GM18502 (cell line): ENCODE results near the gene SLC47A2.
A peak's percentile ranks its signal among the peaks of the same experiment; 100 is the strongest.

Source experiments
- ATAC-seq: cut with Tn5 transposase; IDR thresholded peaks from one replicate; pipeline ENCODE4 v1.9.1; 2021; ENCODE audit warnings: mild to moderate bottlenecking; ENCODE audit not compliant: unreplicated experiment, poor library complexity

SLC47A2 gene

DNA sequence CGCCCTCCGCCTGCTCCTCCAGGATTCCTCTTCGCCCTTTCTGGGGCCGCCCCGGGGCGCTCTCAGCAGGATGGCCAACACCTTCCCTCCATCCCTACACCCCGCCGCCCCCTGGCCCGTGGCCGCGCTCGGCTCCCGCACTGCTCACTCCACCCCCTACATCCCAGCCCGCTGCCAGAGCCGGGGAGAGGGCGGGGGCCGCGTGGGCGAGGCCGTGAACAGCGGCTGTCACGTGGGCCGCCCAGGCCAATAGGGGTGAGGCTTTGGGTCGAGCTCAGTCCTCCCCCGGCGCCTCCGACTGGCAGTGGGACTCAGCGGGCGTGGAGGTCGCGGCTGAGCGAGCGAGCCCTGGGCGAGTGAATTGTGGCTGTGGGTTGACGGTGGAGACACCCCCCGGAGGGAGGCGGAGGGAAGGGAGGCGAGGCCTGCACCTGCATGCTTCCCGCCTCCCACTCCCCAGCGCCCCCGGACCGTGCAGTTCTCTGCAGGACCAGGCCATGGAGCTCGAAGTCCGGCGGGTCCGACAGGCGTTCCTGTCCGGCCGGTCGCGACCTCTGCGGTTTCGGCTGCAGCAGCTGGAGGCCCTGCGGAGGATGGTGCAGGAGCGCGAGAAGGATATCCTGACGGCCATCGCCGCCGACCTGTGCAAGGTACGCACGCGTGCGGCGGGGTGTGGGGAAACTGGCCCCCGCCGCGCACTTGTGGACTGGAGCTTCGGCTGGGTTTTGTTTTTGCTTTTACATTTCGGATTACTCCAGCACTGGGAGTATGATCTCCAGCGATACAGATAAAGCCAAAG lies 67.7 kb downstream of the SLC47A2 start, which contains the start of gene ALDH3A2:
Gene ALDH3A2, plus strand, starts transcription at position 277 of the 799 bp plus-strand sequence. Its CDS starts 221 bp downstream, at position 498.
- ATAC-seq = peak; percentile 92

DNA sequence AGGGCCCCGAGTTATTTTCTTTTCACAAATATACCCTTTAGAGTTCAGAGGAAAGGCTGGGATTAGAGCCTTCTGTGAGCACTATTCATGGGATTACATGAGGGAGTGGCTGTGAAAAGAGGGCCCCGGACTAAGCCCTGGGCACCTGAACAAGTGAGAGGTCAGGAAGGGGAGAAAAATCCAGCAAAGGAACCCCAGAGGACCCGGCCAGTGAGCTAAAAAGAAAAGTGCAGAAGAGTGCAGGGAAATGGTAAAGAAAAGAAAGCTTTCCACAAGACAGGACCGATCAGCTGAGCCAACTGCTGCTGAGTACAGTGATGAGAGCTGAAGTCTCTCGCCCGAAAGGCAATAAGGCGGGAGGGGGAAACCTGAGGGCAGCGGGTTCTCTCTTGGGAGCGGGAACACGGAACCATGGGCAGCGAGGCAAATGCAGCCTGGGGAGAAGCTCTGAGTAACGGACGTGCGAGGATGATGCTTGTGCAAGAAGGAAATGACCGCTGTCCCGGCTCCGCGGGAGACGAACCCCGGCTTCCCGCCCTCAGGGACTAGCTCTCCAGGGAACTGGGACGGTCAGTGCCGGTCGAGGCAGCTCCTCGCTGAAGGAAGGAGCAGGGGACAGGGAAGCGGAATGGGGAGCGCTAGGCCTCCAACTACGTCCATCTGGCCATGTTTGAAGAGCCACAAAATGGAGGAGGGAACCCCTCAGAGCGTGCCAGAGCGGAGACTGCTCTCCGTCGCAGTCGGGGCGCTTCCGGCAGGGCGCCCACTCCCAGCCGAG lies 68.5 kb downstream of the SLC47A2 start:
- ATAC-seq = peak; percentile 31

DNA sequence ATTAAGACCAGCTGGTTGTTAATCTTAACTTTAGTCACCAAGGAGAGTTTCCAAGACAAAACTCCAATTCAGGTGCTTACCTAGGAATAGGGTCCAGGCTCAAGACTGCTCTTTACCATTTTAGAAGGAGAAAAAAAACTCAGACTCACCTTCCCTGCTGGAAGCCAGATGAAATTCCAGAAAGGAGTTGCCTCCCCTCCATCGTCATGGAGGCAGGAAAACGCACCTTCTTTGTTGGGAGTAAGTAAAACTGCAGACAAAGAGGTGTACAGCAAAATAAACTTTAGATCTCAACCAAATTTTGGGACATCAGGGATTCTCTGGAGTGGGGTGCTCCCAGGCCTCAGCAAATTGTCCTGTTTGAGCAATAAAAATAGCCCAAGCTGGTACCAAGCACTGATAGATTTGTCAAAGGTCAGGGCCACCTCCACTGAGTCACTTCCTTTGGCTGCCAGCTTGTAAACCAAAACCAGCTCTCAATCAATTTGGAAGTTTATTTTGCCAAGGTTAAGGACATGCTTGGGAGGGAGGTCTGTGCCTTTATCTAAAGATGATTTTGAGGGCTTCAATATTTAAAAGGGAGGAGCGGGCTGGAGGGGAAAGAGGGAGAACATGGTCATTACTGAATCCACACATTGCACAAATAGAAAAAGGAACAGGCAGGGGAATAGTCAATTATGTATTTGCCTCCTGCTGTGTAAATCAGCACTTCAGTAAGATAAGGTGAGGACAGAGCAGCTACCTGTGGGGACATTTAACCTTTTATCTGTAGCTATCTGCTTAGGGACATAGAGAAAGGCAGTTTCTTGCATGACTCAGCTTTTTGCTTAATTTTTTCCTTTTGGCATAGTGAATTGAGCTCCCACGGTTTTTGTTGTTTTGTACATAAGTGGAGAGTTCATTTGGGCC lies 69.3 kb downstream of the SLC47A2 start:
- ATAC-seq = no peak

DNA sequence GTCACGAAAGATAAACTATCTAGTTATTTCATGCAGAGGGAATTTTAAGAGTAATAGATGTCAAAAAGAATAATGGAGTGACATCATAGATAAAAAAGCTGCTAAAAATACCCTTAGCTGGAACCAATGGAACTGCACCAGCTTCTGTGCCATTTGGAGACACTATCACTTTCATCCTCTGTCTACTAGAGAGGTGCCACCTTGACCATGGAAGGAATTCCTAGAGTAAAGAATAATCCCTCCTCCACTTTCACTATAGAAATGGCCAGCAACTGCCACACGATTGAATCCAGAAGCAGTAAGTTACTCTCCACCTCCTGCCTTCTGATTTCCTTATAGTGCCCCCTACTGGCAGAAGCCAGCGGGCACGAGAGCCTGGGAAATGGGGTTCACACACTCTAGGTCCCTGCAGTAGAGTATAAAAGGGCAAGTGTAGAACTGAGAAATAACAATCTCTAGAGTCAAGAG lies 70.6 kb downstream of the SLC47A2 start:
- no peak for ATAC-seq

DNA sequence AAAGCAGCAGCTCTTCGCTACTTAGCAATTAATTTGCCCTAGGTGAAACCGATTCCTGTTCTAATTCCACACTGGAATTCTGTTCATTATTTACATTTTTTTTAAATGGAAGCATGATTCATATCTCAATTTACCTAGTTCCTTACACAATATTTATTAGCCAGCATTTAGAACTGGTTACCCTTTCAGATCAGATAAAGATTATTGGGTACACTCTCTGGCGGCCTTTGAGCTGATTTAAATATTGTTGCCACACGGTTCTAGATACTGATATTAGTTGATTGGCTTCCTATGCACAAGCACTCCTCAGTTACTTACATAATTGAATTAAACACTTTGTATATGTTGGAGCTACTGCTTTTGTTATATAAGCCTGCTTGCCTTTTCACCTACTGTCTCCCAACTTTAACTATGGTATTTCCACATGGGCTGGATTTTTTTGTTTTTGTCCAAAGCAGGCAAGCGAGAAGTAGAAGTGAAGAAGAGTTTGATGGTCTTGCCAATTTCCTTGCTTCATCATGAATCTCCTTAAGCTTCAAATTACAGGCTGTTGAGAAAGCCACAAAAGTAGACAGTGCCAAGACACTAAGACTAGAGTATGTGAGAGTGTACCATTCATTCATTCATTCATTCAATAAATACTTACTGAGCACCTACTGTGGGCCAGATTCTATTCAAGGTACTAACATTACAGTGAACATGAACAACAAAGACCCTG lies 71.7 kb downstream of the SLC47A2 start:
- no peak for ATAC-seq

DNA sequence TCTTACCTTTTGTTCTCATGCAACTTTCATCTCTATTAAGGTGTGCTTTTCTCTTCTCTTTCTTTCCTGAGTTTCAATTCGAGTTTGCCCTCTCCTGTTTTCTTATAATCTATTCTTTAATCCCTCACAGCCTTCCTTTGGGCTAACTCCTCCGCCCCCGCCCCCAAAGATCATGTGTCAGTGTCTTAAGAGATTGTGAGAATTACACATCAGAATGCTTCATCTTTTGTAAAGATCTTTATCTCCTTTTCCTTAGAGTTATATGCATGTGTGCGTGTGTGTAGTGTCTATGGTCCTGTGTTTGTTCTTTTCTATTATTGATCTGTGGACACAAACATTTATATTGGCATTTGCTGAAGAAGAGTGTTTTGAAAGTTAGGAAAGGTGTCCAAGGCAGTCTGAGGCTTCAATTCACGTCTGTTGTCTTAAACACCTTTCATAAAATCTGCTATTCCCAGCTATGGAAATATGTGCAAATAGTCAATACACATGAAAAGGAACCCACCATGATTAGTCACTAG lies 74.0 kb downstream of the SLC47A2 start:
- ATAC-seq = no peak

DNA sequence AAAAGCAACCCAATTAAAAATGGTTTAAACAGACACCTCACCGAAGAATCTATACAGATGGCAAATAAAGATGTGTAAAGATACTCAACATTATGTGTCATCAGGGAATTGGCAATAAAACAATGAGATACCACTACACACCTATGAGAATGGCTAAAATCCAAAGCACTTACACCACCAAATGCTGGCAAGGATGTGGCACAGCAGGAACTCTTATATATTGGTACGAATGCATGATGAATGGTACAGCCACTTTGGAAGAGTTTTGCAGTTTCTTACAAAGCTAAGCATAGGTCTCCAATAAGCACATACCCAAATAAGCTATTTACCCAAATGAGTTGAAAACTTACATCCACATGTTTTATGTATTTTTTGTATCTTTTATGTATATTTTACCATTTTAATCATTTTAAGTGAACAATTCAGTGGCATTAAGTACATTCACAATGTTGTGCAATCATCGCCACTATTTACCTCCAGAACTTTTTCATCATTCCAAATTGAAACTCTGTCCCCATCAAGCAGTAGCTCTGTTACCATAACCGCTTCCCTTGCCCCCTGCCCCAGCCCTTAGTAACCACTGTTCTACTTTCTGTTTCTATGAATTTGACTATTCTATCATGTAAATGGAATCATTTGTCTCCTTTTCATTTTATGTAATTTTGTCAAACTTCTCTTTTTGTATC lies 74.6 kb downstream of the SLC47A2 start:
- no peak for ATAC-seq

DNA sequence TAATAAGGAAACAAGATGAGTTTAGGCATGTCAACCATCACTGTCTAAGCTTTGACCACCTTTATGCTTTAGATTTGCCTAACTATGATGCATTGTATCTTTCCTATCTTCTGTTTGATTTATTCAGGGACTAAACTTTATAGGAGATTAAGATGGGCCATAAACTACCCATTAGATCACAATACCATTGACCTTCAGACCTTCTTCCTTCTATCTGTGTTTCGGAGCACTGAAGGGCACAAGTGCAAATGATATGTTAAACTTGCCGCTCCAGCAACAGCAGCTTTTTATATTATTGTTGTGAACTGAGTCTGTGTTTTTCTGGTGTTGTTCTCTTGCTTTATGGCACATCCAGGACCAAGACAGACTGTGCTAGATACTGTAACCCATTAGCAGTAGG lies 84.5 kb downstream of the SLC47A2 start:
- ATAC-seq = no peak

DNA sequence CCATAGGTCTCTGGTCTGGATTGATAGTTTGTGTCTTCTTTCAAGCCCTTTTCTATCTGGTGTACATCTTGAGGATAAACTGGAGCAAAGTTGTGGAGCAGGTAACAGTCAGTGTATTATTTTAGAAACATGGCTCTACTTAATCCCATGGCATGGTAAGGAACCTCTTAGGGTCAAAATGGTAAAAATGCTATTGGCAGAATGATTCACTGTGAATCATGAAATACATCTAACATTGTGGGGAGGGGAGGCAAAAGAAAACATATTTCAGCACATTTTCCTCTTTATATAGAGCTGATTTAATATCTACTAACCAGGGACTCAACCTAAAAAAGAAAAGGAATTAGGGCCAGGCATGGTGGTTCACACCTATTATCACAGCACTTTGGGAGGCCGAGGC lies 85.7 kb downstream of the SLC47A2 start:
- no peak for ATAC-seq

DNA sequence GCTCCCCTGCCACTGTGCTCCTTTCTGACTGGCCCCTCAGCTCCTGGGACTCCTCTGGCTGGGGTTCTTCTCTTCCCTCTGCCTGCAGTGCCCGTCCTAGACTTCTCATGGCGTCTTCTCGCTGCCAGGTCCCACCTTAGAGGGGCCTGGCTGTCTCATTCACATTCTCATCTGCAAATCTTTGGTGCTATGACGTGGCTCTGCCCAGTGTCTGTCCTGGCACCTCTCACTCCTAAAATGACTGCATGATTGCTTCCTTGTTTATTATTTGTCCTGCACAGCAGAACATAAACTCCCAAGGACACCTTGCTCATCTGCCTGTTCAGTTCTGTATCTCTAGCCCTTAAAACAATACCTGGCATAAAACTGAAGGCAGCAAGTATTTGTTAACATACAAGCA lies 86.3 kb downstream of the SLC47A2 start:
- ATAC-seq = no peak

DNA sequence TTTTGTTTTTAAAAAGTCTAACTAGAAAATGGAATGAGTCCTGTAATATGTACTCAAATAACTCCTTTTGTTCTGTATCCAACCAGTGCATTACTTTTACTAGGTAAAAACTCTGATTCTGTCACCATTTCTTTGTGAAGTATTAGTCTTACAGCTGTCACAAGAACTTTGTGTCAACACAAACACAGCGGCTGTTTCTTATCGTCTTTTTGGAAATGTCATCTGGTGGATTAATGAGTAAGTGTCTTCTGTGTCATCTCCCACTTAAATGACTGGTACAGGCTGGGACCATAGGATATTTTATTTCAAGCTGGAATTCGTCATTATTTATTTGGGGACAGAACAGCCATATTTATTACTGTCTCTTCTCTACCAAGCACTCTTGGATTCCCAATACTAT lies 86.9 kb downstream of the SLC47A2 start:
- no peak for ATAC-seq
